Tibial artery (tissue), 4 donors: ENCODE measurements around the gene SLMAP.

Experiments
- DNase-seq, 2 donors: peaks; one replicate each; pipeline ENCODE4 v3.0.0-alpha.2; 2019
- H3K27ac ChIP-seq, 2 donors: fragments of 200-600 bp; sonication (generic) in 1 of 2; 1 replicate in 1 of 2; 2 replicates in 1 of 2; pipeline ENCODE4 v1.5.1; 2018 to 2019; ENCODE audit warnings: mild to moderate bottlenecking in 1 of 2
- H3K27me3 ChIP-seq, 2 donors: fragments of 200-600 bp; sonication (generic) in 1 of 2; one replicate each; pipeline versions ENCODE4 v1.5.1 to v1.6.0; 2016 to 2019
- H3K36me3 ChIP-seq, 3 donors: fragments of 200-600 bp; sonication (generic) in 2 of 3; one replicate each; pipeline ENCODE4 v1.5.1; 2016 to 2019; ENCODE audit warnings: mild to moderate bottlenecking in 2 of 3
- H3K4me1 ChIP-seq, 4 donors: fragments of 200-600 bp; sonication (generic) in 2 of 4; 1 replicate in 3 of 4; 2 replicates in 1 of 4; pipeline ENCODE4 v1.5.1; 2016 to 2019
- H3K4me3 ChIP-seq, 2 donors: fragments of 200-600 bp; sonication (generic) in 1 of 2; 1 replicate in 1 of 2; 2 replicates in 1 of 2; pipeline ENCODE4 v1.5.1; 2018 to 2019; ENCODE audit warnings: mild to moderate bottlenecking in 2 of 2
- H3K9me3 ChIP-seq, 3 donors: fragments of 200-600 bp; sonication (generic) in 1 of 3; one replicate each; pipeline ENCODE4 v1.5.1; 2016 to 2019
- CTCF ChIP-seq, 2 experiments: fragments of 200-600 bp in 1 of 2; fragments of 450-650 bp in 1 of 2; IDR thresholded peaks; one replicate each; pipeline ENCODE4 v1.5.1; 2017 to 2019; ENCODE audit warnings: antibody characterized with exemption in 2 of 2, mild to moderate bottlenecking in 1 of 2, moderate library complexity in 1 of 2
- intact Hi-C: fragments of 100-400 bp; cut with DNase I; formaldehyde crosslinking; loops from one replicate; pipeline ENCODE4 v1.15.0; 2023; ENCODE audit warnings: low total_unique reads

The SLMAP gene

DNA sequence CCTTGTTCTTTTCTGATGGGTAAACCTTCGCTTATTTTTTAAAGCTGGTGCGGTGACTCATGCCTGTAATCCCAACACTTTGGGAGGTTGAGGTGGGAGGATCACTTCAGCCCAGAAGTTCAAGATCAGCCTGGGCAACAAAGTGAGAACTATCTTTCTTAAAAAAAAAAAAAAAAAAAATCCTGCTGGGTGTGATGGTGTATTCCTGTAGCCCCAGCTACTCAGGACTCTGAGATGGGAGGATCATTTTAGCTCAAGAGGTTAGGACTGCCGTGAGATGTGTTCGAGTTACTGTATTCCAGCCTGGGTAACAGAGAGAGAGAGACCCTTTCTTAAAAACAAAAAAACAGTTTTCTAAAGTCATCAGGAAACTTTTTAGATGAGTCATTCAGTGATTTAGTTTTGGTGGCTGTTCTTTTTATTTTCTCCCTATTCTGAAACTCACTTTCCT, 37.7 kb downstream of the SLMAP start:
- H3K4me1 ChIP-seq: peaks cover 0 to 42% (median 7%) of the 10 kb centered on the region in 4 donors
- no peaks in the 10 kb centered on the region for H3K9me3 ChIP-seq
- TF ChIP-seq CTCF (IDR thresholded peaks at IDR 0.05): no peak
- H3K27me3 ChIP-seq: no peaks in the 10 kb centered on the region
- H3K36me3 ChIP-seq: no peaks in the 10 kb centered on the region
- no peak overlapping the region for H3K4me3 ChIP-seq
- intact Hi-C loops: no loop called here
- H3K27ac ChIP-seq: no peak overlapping the region
- no peak for DNase-seq

GRCh38 chr3:57794501-57794900, 38.4 kb downstream of the SLMAP start:
- intact Hi-C loops: no loop called here
- H3K4me3 ChIP-seq: no peak overlapping the region
- no peak for TF ChIP-seq CTCF (IDR thresholded peaks at IDR 0.05)
- DNase-seq: no peak
- H3K4me1 ChIP-seq: peaks cover 0 to 42% (median 6%) of the 10 kb centered on the region in 4 donors
- no peaks in the 10 kb centered on the region for H3K9me3 ChIP-seq
- H3K27me3 ChIP-seq: no peaks in the 10 kb centered on the region
- H3K36me3 ChIP-seq: no peaks in the 10 kb centered on the region
- no peak overlapping the region for H3K27ac ChIP-seq

GRCh38 chr3:57794951-57795350, 38.8 kb downstream of the SLMAP start:
- no peaks in the 10 kb centered on the region for H3K9me3 ChIP-seq
- H3K4me3 ChIP-seq: no peak overlapping the region
- no peak for TF ChIP-seq CTCF (IDR thresholded peaks at IDR 0.05)
- no peak for DNase-seq
- intact Hi-C loops: no loop called here
- peaks cover 0 to 42% (median 6%) of the 10 kb centered on the region in 4 donors for H3K4me1 ChIP-seq
- no peak overlapping the region for H3K27ac ChIP-seq
- H3K36me3 ChIP-seq: no peaks in the 10 kb centered on the region
- H3K27me3 ChIP-seq: no peaks in the 10 kb centered on the region

DNA sequence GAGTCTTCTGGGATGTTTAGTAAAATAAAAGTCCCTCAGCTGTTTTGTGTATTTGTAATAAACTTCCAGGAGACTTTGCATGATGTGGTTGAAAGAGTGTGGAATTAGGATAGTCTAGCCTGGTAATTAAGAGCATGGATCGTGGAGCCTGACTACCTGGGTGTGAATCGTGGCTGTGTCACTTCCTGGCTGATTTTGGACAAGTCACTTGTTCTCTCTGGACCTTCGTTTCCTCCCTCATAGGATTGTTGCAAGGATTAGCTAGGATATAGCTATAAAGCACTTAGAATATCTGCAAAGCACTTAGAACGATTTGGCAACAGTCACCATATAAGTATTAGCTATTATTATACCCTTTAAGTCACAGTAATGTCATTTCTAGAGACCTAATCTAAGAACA, 40.2 kb downstream of the SLMAP start:
- no peak for TF ChIP-seq CTCF (IDR thresholded peaks at IDR 0.05)
- Histone ChIP-seq H3K9me3 (no peaks in the 10 kb centered on the region), H3K4me3 (no peak overlapping the region), H3K27me3 (no peaks in the 10 kb centered on the region), H3K4me1 (peaks cover 0 to 41% (median 11%) of the 10 kb centered on the region in 4 donors), H3K36me3 (no peaks in the 10 kb centered on the region), H3K27ac (no peak overlapping the region)
- DNase-seq: no peak
- intact Hi-C loops: no loop called here

DNA sequence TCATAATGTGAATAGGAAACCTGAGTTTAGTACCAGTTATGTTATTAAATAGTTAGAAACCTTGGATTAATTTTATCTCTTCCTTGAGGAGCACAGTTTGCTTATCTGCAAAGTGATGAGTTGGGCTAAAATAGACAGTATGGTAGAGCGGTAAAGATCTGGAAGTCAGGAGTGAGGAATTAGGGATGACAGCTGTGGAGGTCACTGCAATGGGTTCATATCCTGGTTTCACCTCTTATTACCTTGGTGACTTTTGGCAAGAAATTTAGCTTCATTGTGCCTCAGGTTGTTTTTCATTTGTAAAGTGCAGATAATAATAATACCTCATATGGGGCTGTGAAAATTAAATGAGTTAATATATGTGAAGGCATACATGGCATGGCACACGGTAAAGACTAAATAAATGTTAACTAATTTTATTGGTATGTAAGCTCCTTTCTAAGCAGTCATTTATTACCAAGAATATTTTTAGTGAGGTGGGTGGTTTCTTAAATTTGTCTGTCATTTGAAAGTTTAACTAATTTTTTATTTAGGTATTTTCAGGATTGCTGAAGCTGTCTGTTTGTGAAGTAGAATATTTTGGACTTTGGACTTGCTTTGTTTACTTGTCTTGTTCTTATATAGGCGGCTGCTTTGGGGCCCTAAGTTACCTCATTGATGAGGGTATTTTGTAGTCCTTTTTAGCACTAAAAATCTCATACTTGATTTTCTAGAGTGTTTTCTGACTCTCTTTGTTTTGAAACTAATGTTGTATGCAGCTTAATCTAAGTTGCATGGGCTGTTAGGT, 41.8 kb downstream of the SLMAP start:
- H3K27me3 ChIP-seq: no peaks in the 10 kb centered on the region
- H3K9me3 ChIP-seq: no peaks in the 10 kb centered on the region
- no peak overlapping the region for H3K27ac ChIP-seq
- intact Hi-C loops: no loop called here
- no peak overlapping the region for H3K4me3 ChIP-seq
- no peak for TF ChIP-seq CTCF (IDR thresholded peaks at IDR 0.05)
- DNase-seq: no peak
- no peaks in the 10 kb centered on the region for H3K36me3 ChIP-seq
- peaks cover 0 to 54% (median 19%) of the 10 kb centered on the region in 4 donors for H3K4me1 ChIP-seq
